ENCODE measurements around the gene MZT2A. TPM values are rescaled to one million over a fixed set of nuclear protein-coding genes. Genes with fewer than 3 reads are reported as not detected.
A peak's percentile ranks its signal among the peaks of the same experiment; 100 is the strongest.
"Not testable (repeated sequence)": the region's sequence is repeated elsewhere in the genome, so short reads cannot be mapped to it uniquely, and the experiment has no call there.

The MZT2A gene
- total RNA-seq, 2 donors from 2014 or later, result 96.0 to 112 TPM

- peaks cover 21% of the 10 kb centered on the region for H3K27me3 Mint-ChIP-seq
- H3K36me3 Mint-ChIP-seq (ENCODE audit: low read depth); H3K4me3 Mint-ChIP-seq; H3K27ac Mint-ChIP-seq; ATAC-seq (replicated peaks); H3K9me3 Mint-ChIP-seq; H3K4me1 Mint-ChIP-seq: not testable (repeated sequence)
Measured at GRCh38 chr2:131454914-131455313, 37.3 kb downstream of the MZT2A start.

- not testable (repeated sequence) for H3K36me3 Mint-ChIP-seq (ENCODE audit: low read depth); H3K4me1 Mint-ChIP-seq; H3K9me3 Mint-ChIP-seq; H3K27ac Mint-ChIP-seq; H3K4me3 Mint-ChIP-seq
- H3K27me3 Mint-ChIP-seq, result peaks cover 23% of the 10 kb centered on the region
- peak; percentile 87 for ATAC-seq (replicated peaks)
Measured at GRCh38 chr2:131451265-131451949, 40.8 kb downstream of the MZT2A start.

- H3K9me3 Mint-ChIP-seq; H3K27ac Mint-ChIP-seq; H3K36me3 Mint-ChIP-seq (ENCODE audit: low read depth); H3K4me1 Mint-ChIP-seq; H3K4me3 Mint-ChIP-seq; ATAC-seq (replicated peaks): not testable (repeated sequence)
- H3K27me3 Mint-ChIP-seq, result peaks cover 16% of the 10 kb centered on the region
Measured at GRCh38 chr2:131447981-131448380, 44.2 kb downstream of the MZT2A start.

- Mint-ChIP-seq H3K27me3 (peaks cover 21% of the 10 kb centered on the region), H3K36me3 (ENCODE audit: low read depth) (no peaks in the 10 kb centered on the region), H3K9me3 (no peaks in the 10 kb centered on the region), H3K4me1 (peaks cover 5% of the 10 kb centered on the region), H3K27ac (no peak overlapping the region), H3K4me3 (no peak overlapping the region)
- no peak for ATAC-seq (replicated peaks)
Measured at GRCh38 chr2:131445896-131446295, 46.3 kb downstream of the MZT2A start.

GRCh38 chr2:131445515-131445797 lies 46.7 kb downstream of the MZT2A start:
- H3K27ac Mint-ChIP-seq; H3K36me3 Mint-ChIP-seq (ENCODE audit: low read depth); H3K4me1 Mint-ChIP-seq; H3K4me3 Mint-ChIP-seq; H3K9me3 Mint-ChIP-seq; ATAC-seq (replicated peaks): not testable (repeated sequence)
- H3K27me3 Mint-ChIP-seq, result peaks cover 21% of the 10 kb centered on the region

GRCh38 chr2:131444736-131445514 lies 47.3 kb downstream of the MZT2A start:
- not testable (repeated sequence) for H3K36me3 Mint-ChIP-seq (ENCODE audit: low read depth); H3K27ac Mint-ChIP-seq; H3K9me3 Mint-ChIP-seq; H3K4me3 Mint-ChIP-seq; H3K4me1 Mint-ChIP-seq; ATAC-seq (replicated peaks)
- peaks cover 18% of the 10 kb centered on the region for H3K27me3 Mint-ChIP-seq

GRCh38 chr2:131440742-131441468 lies 51.3 kb downstream of the MZT2A start:
- not testable (repeated sequence) for H3K36me3 Mint-ChIP-seq (ENCODE audit: low read depth); H3K9me3 Mint-ChIP-seq; H3K4me1 Mint-ChIP-seq; H3K4me3 Mint-ChIP-seq; H3K27ac Mint-ChIP-seq
- ATAC-seq (replicated peaks), result peak; percentile 95
- peaks cover 13% of the 10 kb centered on the region for H3K27me3 Mint-ChIP-seq

Other genes starting within 250 kb of the MZT2A start
- gene RAB6D, start 128.2 kb downstream of the MZT2A start, total RNA-seq, result not detected
- gene TUBA3D, start 16.3 kb downstream of the MZT2A start, total RNA-seq, result not detected
- gene CCDC74A, start 35.5 kb upstream of the MZT2A start, total RNA-seq, result 1 to 10 TPM; 2.7 to 5.9 TPM

Data from activated T-helper 17 cell treated with anti-CD3 and anti-CD28 coated beads, Interleukin-2, amount 50 U/mL, for 72 hours (primary cell).